ENCODE measurements around the gene GRB10.

DNA sequence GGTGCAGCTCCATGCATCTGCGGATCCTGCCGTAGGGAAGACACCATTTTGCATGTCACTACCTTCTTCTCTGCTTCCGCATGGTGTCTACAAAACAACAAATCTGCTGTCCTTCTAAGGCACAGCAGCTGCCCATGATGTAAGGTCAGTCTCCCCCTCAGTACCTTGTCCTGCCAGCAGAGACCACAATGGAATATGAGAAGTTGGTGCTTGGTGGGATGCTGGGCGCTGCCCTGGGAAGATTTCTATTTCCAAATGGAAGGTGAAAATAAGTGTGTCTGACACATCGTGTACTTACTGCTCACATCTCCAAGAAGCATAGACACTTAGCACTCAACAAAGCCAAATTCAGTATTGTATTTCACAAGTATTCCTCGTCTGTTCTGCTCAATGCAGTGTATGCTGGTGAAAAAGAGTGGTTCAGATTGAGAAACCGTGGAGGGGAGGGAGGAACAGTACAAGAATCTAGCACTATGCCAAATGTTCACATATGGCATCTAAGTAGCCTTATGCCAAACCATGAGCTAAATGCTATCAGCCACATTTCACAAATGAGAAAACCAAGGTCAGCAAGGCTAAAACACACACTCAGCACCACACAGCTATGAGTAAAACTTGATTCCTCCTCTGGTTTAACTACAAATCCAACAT is 95.0 kb downstream of the GRB10 start:
- no peak for TF ChIP-seq CTCF (IDR thresholded peaks at IDR 0.05; ENCODE audit: borderline replicate concordance, extremely low read depth, low read length, poor library complexity, severe bottlenecking)
- no peak for TF ChIP-seq EZH2 (IDR thresholded peaks at IDR 0.05; ENCODE audit: borderline replicate concordance, low read depth, low read length, severe bottlenecking)
